HG02870 (cell line): ENCODE data around the gene NPAS2.

Experiments
- ATAC-seq: cut with Tn5 transposase; IDR thresholded peaks from one replicate; pipeline ENCODE4 v1.9.1; 2021; ENCODE audit warnings: mild to moderate bottlenecking, moderate library complexity; ENCODE audit not compliant: unreplicated experiment

The NPAS2 gene

GRCh38 chr2:100983201-100983600 is 163.3 kb downstream of the NPAS2 start:
- no peak for ATAC-seq

- no peak for ATAC-seq
Measured at GRCh38 chr2:100983684-100984310, 163.9 kb downstream of the NPAS2 start.

- peak; percentile 67 for ATAC-seq
Measured at GRCh38 chr2:100984892-100985307, 165.0 kb downstream of the NPAS2 start.

GRCh38 chr2:100986157-100986556 is 166.2 kb downstream of the NPAS2 start:
- no peak for ATAC-seq

GRCh38 chr2:100987536-100987935 is 167.6 kb downstream of the NPAS2 start:
- ATAC-seq = no peak

- ATAC-seq = no peak
Measured at GRCh38 chr2:100987974-100988373, 168.0 kb downstream of the NPAS2 start.

- no peak for ATAC-seq
Measured at GRCh38 chr2:100988630-100989417, 168.9 kb downstream of the NPAS2 start.

- ATAC-seq = no peak
Measured at GRCh38 chr2:100989666-100990065, 169.7 kb downstream of the NPAS2 start.

- no peak for ATAC-seq
Measured at GRCh38 chr2:100990166-100990565, 170.2 kb downstream of the NPAS2 start.

GRCh38 chr2:100990650-100991403 is 170.9 kb downstream of the NPAS2 start:
- no peak for ATAC-seq

- no peak for ATAC-seq
Measured at GRCh38 chr2:100991404-100991773, 171.4 kb downstream of the NPAS2 start.

- no peak for ATAC-seq
Measured at GRCh38 chr2:100992262-100992661, 172.3 kb downstream of the NPAS2 start.

- no peak for ATAC-seq
Measured at GRCh38 chr2:100993294-100993693, 173.4 kb downstream of the NPAS2 start.

- no peak for ATAC-seq
Measured at GRCh38 chr2:100995309-100996075, 175.6 kb downstream of the NPAS2 start.

GRCh38 chr2:100997509-100998234 is 177.7 kb downstream of the NPAS2 start:
- ATAC-seq = no peak

GRCh38 chr2:100998235-100998573 is 178.3 kb downstream of the NPAS2 start:
- no peak for ATAC-seq

- no peak for ATAC-seq
Measured at GRCh38 chr2:100999995-101000394, 180.1 kb downstream of the NPAS2 start.

GRCh38 chr2:101001691-101002561 is 182.0 kb downstream of the NPAS2 start, which contains the start of gene RPL31:
Gene RPL31, plus strand, starts transcription at chr2:101002289. Its CDS starts 413 bp downstream, at chr2:101002702.
- ATAC-seq = peak; percentile 92

- ATAC-seq = no peak
Measured at GRCh38 chr2:101002562-101003277, 182.8 kb downstream of the NPAS2 start.
